ENCODE measurements around the gene PORCN. TPM values are rescaled to one million over a fixed set of nuclear protein-coding genes. Genes with fewer than 3 reads are reported as not detected.

The PORCN gene
- total and polyA plus RNA-seq, 2 of the 13 experiments (the other 11 are each of a cell fraction or from before 2014, with no cell fraction given), result 3.9 to 5.8 TPM

- Histone ChIP-seq H3K27me3 (ENCODE audit: control insufficient read depth in 1 of 2, insufficient read depth in 2 of 2, low read length in 2 of 2) (no peaks in the 10 kb centered on the region), H3K4me2 (ENCODE audit: low read depth, low read length) (no peak overlapping the region), H3K4me1 (ENCODE audit: insufficient read depth, low read length) (no peaks in the 10 kb centered on the region), H3K9me3 (ENCODE audit: low read length) (no peaks in the 10 kb centered on the region), H3K27ac (ENCODE audit: extremely low read length, insufficient read depth, low read length) (no peak overlapping the region), H3K79me2 (ENCODE audit: insufficient read depth, low read length) (no peaks in the 10 kb centered on the region), H3K9ac (ENCODE audit: insufficient read depth, low read depth, low read length) (no peak overlapping the region), H3K4me3 (replicated peaks in 1 of 3; ENCODE audit: insufficient read depth in 1 of 3, low read depth in 2 of 3, low read length in 3 of 3) (no peak overlapping the region), H2AFZ (ENCODE audit: low read length) (no peak overlapping the region), H3K36me3 (replicated peaks in 1 of 2; ENCODE audit: control insufficient read depth in 1 of 2, insufficient read depth in 2 of 2, low read length in 2 of 2) (peaks cover 5 to 12% of the 10 kb centered on the region in 2 experiments; a peak in 2 of 5 replicates), H4K20me1 (ENCODE audit: insufficient read depth, low read length) (no peaks in the 10 kb centered on the region)
- ChIA-PET CTCF (ENCODE audit: low intra/inter-chr PET ratio, low total read pairs) (no interaction called here), POLR2A (no interaction called here)
- BruUV-seq (replicated peaks), result no TSS peak
- FAIRE-seq, result no peak
- in situ Hi-C loops (cut with HindIII; ENCODE audit: extremely low pct_ligation_motif_present, low pct_unique_long_range_greater_than_20kb) (no loop called here), intact Hi-C loops (cut with micrococcal nuclease; ENCODE audit: unreplicated experiment) (no loop called here)
- no peak for ATAC-seq
- 98% methylated on average over 8 of the region's 24 CpGs for WGBS (ENCODE audit: low lambda C conversion rate)
- no peak for DNase-seq (ENCODE audit: low spot score)
- TF ChIP-seq SNAPC2 (CRISPR knock-in tag; IDR thresholded peaks at IDR 0.05) (no peak), SALL2 (CRISPR knock-in tag; IDR thresholded peaks at IDR 0.05) (no peak), RNF219 (CRISPR knock-in tag; IDR thresholded peaks at IDR 0.05) (no peak), ZBTB10 (CRISPR knock-in tag; IDR thresholded peaks at IDR 0.05; ENCODE audit: borderline replicate concordance) (no peak), ZNF337 (CRISPR knock-in tag; IDR thresholded peaks at IDR 0.05; ENCODE audit: borderline replicate concordance, low read depth) (no peak), ATF6 (CRISPR knock-in tag; conservative IDR thresholded peaks at IDR 0.05) (no peak), ZBTB8A (CRISPR knock-in tag; IDR thresholded peaks at IDR 0.05; ENCODE audit: borderline replicate concordance, low read depth) (no peak), ZNF256 (CRISPR knock-in tag; conservative IDR thresholded peaks at IDR 0.05) (no peak), HNF4A (CRISPR knock-in tag; IDR thresholded peaks at IDR 0.05) (no peak), ZNF558 (CRISPR knock-in tag; IDR thresholded peaks at IDR 0.05; ENCODE audit: borderline replicate concordance) (no peak), HNRNPK (IDR thresholded peaks at IDR 0.05; ENCODE audit: low read depth, low read length, poor library complexity, severe bottlenecking) (no peak), RERE (CRISPR knock-in tag; IDR thresholded peaks at IDR 0.05; ENCODE audit: low read depth) (no peak)
These were observed 50.8 kb downstream of the PORCN start for GRCh38 chrX:48559636-48560035.

Measured in HepG2 (cell line).